ENCODE data around the gene IFNL4.

DNA sequence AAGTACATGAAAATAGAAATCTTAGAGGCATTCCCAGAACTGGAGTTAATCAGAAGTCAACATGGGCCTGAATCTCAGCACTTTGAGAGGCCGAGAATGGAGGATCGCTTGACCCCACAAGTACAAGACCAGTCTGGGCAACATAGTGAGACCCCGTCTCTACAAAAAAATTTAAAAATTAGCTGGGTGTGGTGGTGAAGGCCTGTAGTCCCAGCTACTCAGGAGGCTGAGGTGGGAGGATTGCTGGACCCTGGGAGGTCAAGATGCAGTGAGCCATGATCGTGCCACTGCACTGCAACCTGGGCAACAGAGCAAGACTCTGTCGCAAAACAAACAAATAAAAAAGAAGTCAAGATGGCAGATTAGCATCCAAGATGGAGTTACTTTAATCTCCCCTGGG is 28.1 kb upstream of the IFNL4 start:
- TF ChIP-seq POLR2A (IDR thresholded peaks at IDR 0.05; ENCODE audit: low read length) (no peak), GATA1 (IDR thresholded peaks at IDR 0.05; ENCODE audit: low read depth, low read length) (no peak)

All from erythroblast (primary cell).